ENCODE data around the gene TIAM1. TPM values are rescaled to one million over a fixed set of nuclear protein-coding genes. Genes with fewer than 3 reads are reported as not detected.

TIAM1 gene
- polyA plus RNA-seq, 1 donor from 2014 or later = 0.54 TPM

- Mint-ChIP-seq H3K36me3 (no peaks in the 10 kb centered on the region), H3K4me1 (peaks cover 0 to 2% (median 1%) of the 10 kb centered on the region in 3 donors), H3K4me3 (no peak overlapping the region), H3K9me3 (peaks cover 0 to 5% (median 2%) of the 10 kb centered on the region in 3 donors), H3K27me3 (no peaks in the 10 kb centered on the region), H3K27ac (no peak overlapping the region)
Observed at GRCh38 chr21:31295676-31296075, 48.4 kb downstream of the TIAM1 start.

GRCh38 chr21:31294691-31295090 is 49.4 kb downstream of the TIAM1 start:
- no peaks in the 10 kb centered on the region for H3K27me3 Mint-ChIP-seq
- H3K4me1 Mint-ChIP-seq = peaks cover 0 to 2% (median 1%) of the 10 kb centered on the region in 3 donors
- peaks cover 0 to 5% (median 2%) of the 10 kb centered on the region in 3 donors for H3K9me3 Mint-ChIP-seq
- no peak overlapping the region for H3K4me3 Mint-ChIP-seq
- no peaks in the 10 kb centered on the region for H3K36me3 Mint-ChIP-seq
- H3K27ac Mint-ChIP-seq = no peak overlapping the region

GRCh38 chr21:31293986-31294385 is 50.1 kb downstream of the TIAM1 start:
- Mint-ChIP-seq H3K27me3 (no peaks in the 10 kb centered on the region), H3K4me3 (no peak overlapping the region), H3K36me3 (no peaks in the 10 kb centered on the region), H3K27ac (no peak overlapping the region), H3K9me3 (peaks cover 0 to 5% (median 2%) of the 10 kb centered on the region in 3 donors), H3K4me1 (peaks cover 0 to 2% (median 1%) of the 10 kb centered on the region in 3 donors)

- H3K27me3 Mint-ChIP-seq = no peaks in the 10 kb centered on the region
- peaks cover 0 to 1% (median 0%) of the 10 kb centered on the region in 3 donors for H3K4me1 Mint-ChIP-seq
- H3K36me3 Mint-ChIP-seq = no peaks in the 10 kb centered on the region
- H3K9me3 Mint-ChIP-seq = peaks cover 5 to 13% (median 8%) of the 10 kb centered on the region in 3 donors
- no peak overlapping the region for H3K4me3 Mint-ChIP-seq
- H3K27ac Mint-ChIP-seq = no peak overlapping the region
Observed at GRCh38 chr21:31290765-31291164, 53.3 kb downstream of the TIAM1 start.

GRCh38 chr21:31289702-31290101 is 54.4 kb downstream of the TIAM1 start:
- Mint-ChIP-seq H3K9me3 (peaks cover 5 to 13% (median 8%) of the 10 kb centered on the region in 3 donors), H3K4me3 (no peak overlapping the region), H3K36me3 (no peaks in the 10 kb centered on the region), H3K27ac (no peak overlapping the region), H3K27me3 (no peaks in the 10 kb centered on the region), H3K4me1 (peaks cover 0 to 1% (median 0%) of the 10 kb centered on the region in 3 donors)

- H3K4me1 Mint-ChIP-seq = peaks cover 0 to 1% (median 0%) of the 10 kb centered on the region in 3 donors
- H3K27me3 Mint-ChIP-seq = no peaks in the 10 kb centered on the region
- no peak overlapping the region for H3K27ac Mint-ChIP-seq
- peaks cover 5 to 13% (median 8%) of the 10 kb centered on the region in 3 donors for H3K9me3 Mint-ChIP-seq
- no peak overlapping the region for H3K4me3 Mint-ChIP-seq
- no peaks in the 10 kb centered on the region for H3K36me3 Mint-ChIP-seq
Observed at GRCh38 chr21:31288191-31288590, 55.9 kb downstream of the TIAM1 start.

- Mint-ChIP-seq H3K27ac (no peak overlapping the region), H3K27me3 (no peaks in the 10 kb centered on the region), H3K9me3 (peaks cover 5 to 13% (median 7%) of the 10 kb centered on the region in 3 donors), H3K4me1 (peaks cover 0 to 1% (median 0%) of the 10 kb centered on the region in 3 donors), H3K4me3 (no peak overlapping the region), H3K36me3 (no peaks in the 10 kb centered on the region)
Observed at GRCh38 chr21:31287201-31287600, 56.9 kb downstream of the TIAM1 start.

- Mint-ChIP-seq H3K27ac (no peak overlapping the region), H3K4me3 (no peak overlapping the region), H3K9me3 (peaks cover 5 to 13% (median 7%) of the 10 kb centered on the region in 3 donors), H3K36me3 (no peaks in the 10 kb centered on the region), H3K4me1 (peaks cover 0 to 1% (median 0%) of the 10 kb centered on the region in 3 donors), H3K27me3 (no peaks in the 10 kb centered on the region)
Observed at GRCh38 chr21:31286621-31287020, 57.4 kb downstream of the TIAM1 start.

GRCh38 chr21:31284797-31285397 is 59.2 kb downstream of the TIAM1 start:
- H3K4me1 Mint-ChIP-seq = no peaks in the 10 kb centered on the region
- H3K9me3 Mint-ChIP-seq = peaks cover 5 to 13% (median 7%) of the 10 kb centered on the region in 3 donors
- no peaks in the 10 kb centered on the region for H3K27me3 Mint-ChIP-seq
- H3K27ac Mint-ChIP-seq = no peak overlapping the region
- H3K4me3 Mint-ChIP-seq = no peak overlapping the region
- H3K36me3 Mint-ChIP-seq = no peaks in the 10 kb centered on the region

- Mint-ChIP-seq H3K4me1 (no peaks in the 10 kb centered on the region), H3K36me3 (no peaks in the 10 kb centered on the region), H3K27me3 (no peaks in the 10 kb centered on the region), H3K27ac (no peak overlapping the region), H3K9me3 (peaks cover 5 to 9% (median 7%) of the 10 kb centered on the region in 3 donors), H3K4me3 (no peak overlapping the region)
Observed at GRCh38 chr21:31283025-31283424, 61.0 kb downstream of the TIAM1 start.

- Mint-ChIP-seq H3K4me1 (no peaks in the 10 kb centered on the region), H3K27ac (no peak overlapping the region), H3K36me3 (no peaks in the 10 kb centered on the region), H3K4me3 (no peak overlapping the region), H3K27me3 (no peaks in the 10 kb centered on the region), H3K9me3 (peaks cover 0 to 2% (median 2%) of the 10 kb centered on the region in 3 donors)
Observed at GRCh38 chr21:31282095-31282709, 61.9 kb downstream of the TIAM1 start.

GRCh38 chr21:31281561-31281960 is 62.5 kb downstream of the TIAM1 start:
- no peaks in the 10 kb centered on the region for H3K27me3 Mint-ChIP-seq
- H3K4me3 Mint-ChIP-seq = no peak overlapping the region
- peaks cover 0 to 2% (median 2%) of the 10 kb centered on the region in 3 donors for H3K9me3 Mint-ChIP-seq
- no peak overlapping the region for H3K27ac Mint-ChIP-seq
- H3K4me1 Mint-ChIP-seq = no peaks in the 10 kb centered on the region
- no peaks in the 10 kb centered on the region for H3K36me3 Mint-ChIP-seq

- Mint-ChIP-seq H3K27ac (no peak overlapping the region), H3K36me3 (peaks cover 1% of the 10 kb centered on the region), H3K4me3 (no peak overlapping the region), H3K27me3 (no peaks in the 10 kb centered on the region), H3K9me3 (peaks cover 0 to 4% (median 1%) of the 10 kb centered on the region in 3 donors), H3K4me1 (no peaks in the 10 kb centered on the region)
Observed at GRCh38 chr21:31279986-31280385, 64.1 kb downstream of the TIAM1 start.

- H3K27me3 Mint-ChIP-seq = no peaks in the 10 kb centered on the region
- peaks cover 3% of the 10 kb centered on the region for H3K36me3 Mint-ChIP-seq
Observed at GRCh38 chr21:31279214-31279613, 64.8 kb downstream of the TIAM1 start.

GRCh38 chr21:31278511-31279130 is 65.4 kb downstream of the TIAM1 start:
- H3K27me3 Mint-ChIP-seq = no peaks in the 10 kb centered on the region
- H3K4me1 Mint-ChIP-seq = no peaks in the 10 kb centered on the region
- no peak overlapping the region for H3K27ac Mint-ChIP-seq

More at GRCh38 chr21:31279214-31279613, 64.8 kb downstream of the TIAM1 start:
- H3K4me3 Mint-ChIP-seq = no peak overlapping the region
- no peak overlapping the region for H3K27ac Mint-ChIP-seq
- peaks cover under 1 to 4% (median 1%) of the 10 kb centered on the region in 3 donors for H3K9me3 Mint-ChIP-seq
- H3K4me1 Mint-ChIP-seq = no peaks in the 10 kb centered on the region

More at GRCh38 chr21:31278511-31279130, 65.4 kb downstream of the TIAM1 start:
- no peak overlapping the region for H3K4me3 Mint-ChIP-seq
- peaks cover 3% of the 10 kb centered on the region for H3K36me3 Mint-ChIP-seq
- peaks cover 1 to 5% (median 2%) of the 10 kb centered on the region in 3 donors for H3K9me3 Mint-ChIP-seq

Data from IgD-negative memory B cell (primary cell).